OCI-LY7 (cell line): Measurements from ENCODE around the gene TACC3. TPM values are rescaled to one million over a fixed set of nuclear protein-coding genes. Genes with fewer than 3 reads are reported as not detected.

ENCODE experiments used
- BruUV-seq: library from RNA; stranded (reverse); fragments of 400-500 nt; replicated peaks from 2 replicates; lab custom pipeline; 2021; lab: Mats Ljungman, UMichigan
- CTCF ChIA-PET: fragments of 300-600 bp; sonication (Branson Sonifier 250); formaldehyde crosslinking; loops from one replicate; lab custom pipeline; 2022; ENCODE audit warnings: antibody characterized with exemption; ENCODE audit not compliant: unreplicated experiment; lab: Charles Lee
- POLR2A ChIA-PET: fragments of 300-600 bp; sonication (Branson Sonifier 250); formaldehyde crosslinking; loops from one replicate; lab custom pipeline; 2022; ENCODE audit warnings: antibody characterized with exemption; lab: Charles Lee
- DNase-seq: peaks from one replicate; pipeline ENCODE4 v3.0.0-alpha.2; 2015; ENCODE audit warnings: low spot score
- H2AFZ ChIP-seq: fragments of 200-600 bp; sonication (generic), shearing (Covaris generic); 2 replicates; pipeline ENCODE4 v1.6.1; 2014; ENCODE audit warnings: mild to moderate bottlenecking, antibody characterized with exemption, low read length, moderate library complexity
- H3K27ac ChIP-seq: fragments of 200-600 bp; sonication (generic); 2 replicates; pipeline ENCODE4 v1.5.1; 2014; ENCODE audit warnings: mixed run types, low read depth, mild to moderate bottlenecking, moderate library complexity, low read length, inconsistent platforms; ENCODE audit not compliant: poor library complexity, severe bottlenecking
- H3K36me3 ChIP-seq: fragments of 200-600 bp; sonication (generic); 2 replicates; pipeline ENCODE4 v1.6.1; 2014; ENCODE audit warnings: mild to moderate bottlenecking, antibody characterized with exemption, low read length, moderate library complexity, mixed read lengths; ENCODE audit not compliant: insufficient read depth
- H3K4me1 ChIP-seq: fragments of 200-600 bp; sonication (generic); 2 replicates; pipeline ENCODE4 v1.5.1; 2014; ENCODE audit warnings: mild to moderate bottlenecking, low read length; ENCODE audit not compliant: insufficient read depth, poor library complexity, severe bottlenecking
- H3K4me2 ChIP-seq: fragments of 200-600 bp; sonication (generic); 2 replicates; pipeline ENCODE4 v1.6.1; 2014; ENCODE audit warnings: mild to moderate bottlenecking, low read length
- H3K4me3 ChIP-seq: fragments of 200-600 bp; sonication (generic); 2 replicates; pipeline ENCODE4 v1.5.1; 2014; ENCODE audit warnings: mild to moderate bottlenecking, low read depth, low read length; ENCODE audit not compliant: poor library complexity, severe bottlenecking
- H3K79me2 ChIP-seq: fragments of 200-600 bp; sonication (generic); 2 replicates; pipeline ENCODE4 v1.6.1; 2016; ENCODE audit warnings: low read depth, mild to moderate bottlenecking, low read length, moderate library complexity, mixed read lengths; ENCODE audit not compliant: insufficient read depth
- H3K9me2 ChIP-seq: fragments of 200-600 bp; sonication (generic); 2 replicates; pipeline ENCODE4 v1.6.1; 2016; ENCODE audit warnings: mild to moderate bottlenecking, low read length, mixed read lengths; ENCODE audit not compliant: insufficient read depth
- H3K9me3 ChIP-seq: fragments of 200-600 bp; sonication (generic); 2 replicates; pipeline ENCODE4 v1.6.1; 2014; ENCODE audit warnings: mild to moderate bottlenecking, mixed run types, low read length, mixed read lengths
- H4K20me1 ChIP-seq: fragments of 200-600 bp; sonication (generic); 2 replicates; pipeline ENCODE4 v1.6.1; 2014; ENCODE audit warnings: mild to moderate bottlenecking, antibody characterized with exemption, low read length, moderate library complexity, mixed read lengths; ENCODE audit not compliant: insufficient read depth
- EZH2phosphoT487 ChIP-seq: fragments of 200-600 bp; sonication (generic); IDR thresholded peaks from 2 replicates; pipeline ENCODE4 v1.6.1; 2018; ENCODE audit warnings: low read depth, borderline replicate concordance, mild to moderate bottlenecking, mixed run types, antibody characterized with exemption, low read length, moderate library complexity, mixed read lengths
- intact Hi-C: fragments of 100-400 bp; cut with micrococcal nuclease; formaldehyde crosslinking; loops from one replicate; pipeline ENCODE4 v1.10.0; 2022; ENCODE audit not compliant: unreplicated experiment
- total RNA-seq, 2 experiments: library from RNA; depleted of rRNA in 1 of 2; stranded (reverse); fragments of >200 nt in 1 of 2; shearing (Covaris generic) in 1 of 2; gene quantifications; 2 replicates each; pipeline ENCODE4 v1.2.3, GENCODE V29; 2014 to 2022
- TF ChIP-seq, protein P1 (sequence below): fragments of 200-600 bp; sonication (generic); conservative IDR thresholded peaks from 2 replicates; pipeline ENCODE4 v1.5.1; 2014; ENCODE audit warnings: mild to moderate bottlenecking, antibody characterized with exemption, low read length, moderate library complexity, mixed read lengths

Gene TACC3
- total RNA-seq, 2 experiments from 2014 or later, result 100 to 257 TPM

DNA sequence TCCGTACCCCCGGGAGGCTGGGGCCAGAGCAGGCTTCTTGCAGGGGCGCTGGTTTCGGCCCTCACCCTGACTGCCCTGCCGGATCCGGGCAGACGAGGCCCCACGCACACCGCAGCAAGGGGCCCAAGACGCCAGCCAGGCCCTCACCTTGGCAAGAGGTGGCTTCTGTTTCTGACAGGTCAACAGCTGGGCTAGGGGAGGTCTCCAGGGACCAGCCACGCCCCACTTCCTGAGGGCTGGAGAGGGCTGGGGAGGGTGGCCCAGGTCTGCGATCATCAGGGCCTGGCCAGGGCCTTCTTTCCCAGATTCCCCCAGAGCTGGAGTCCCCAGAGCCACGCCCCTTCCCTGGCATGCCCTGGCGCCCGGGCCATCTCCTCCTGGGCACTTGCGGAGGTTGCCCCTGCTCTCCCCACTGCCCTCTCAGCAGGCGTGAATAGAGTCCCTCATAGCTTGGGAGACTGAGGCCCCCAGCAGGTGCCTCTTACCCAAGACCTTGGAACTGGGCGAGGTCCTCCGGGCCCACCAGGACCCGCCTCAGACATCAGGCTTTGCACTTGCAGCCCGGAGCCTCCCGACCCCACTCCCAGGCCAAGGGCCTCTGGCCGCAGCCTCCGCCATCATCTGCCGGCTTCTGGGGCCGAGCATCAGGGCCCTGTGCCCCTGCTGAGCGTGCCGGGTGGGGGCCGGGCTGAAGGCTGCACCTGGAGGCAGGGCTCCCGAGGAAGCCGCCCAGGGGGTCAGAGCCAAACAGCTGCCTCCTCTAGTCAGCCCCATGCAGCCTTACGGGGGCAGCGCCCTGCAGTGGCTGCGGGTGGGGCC lies 65.4 kb downstream of the TACC3 start:
- ChIA-PET POLR2A (no interaction called here), CTCF (no interaction called here)
- Histone ChIP-seq H3K36me3 (no peaks in the 10 kb centered on the region), H3K79me2 (no peaks in the 10 kb centered on the region), H3K4me3 (no peak overlapping the region), H3K9me3 (no peaks in the 10 kb centered on the region), H3K27ac (no peak overlapping the region), H3K4me1 (no peaks in the 10 kb centered on the region), H4K20me1 (no peaks in the 10 kb centered on the region), H2AFZ (no peak overlapping the region), H3K9me2 (no peaks in the 10 kb centered on the region), H3K4me2 (no peak overlapping the region)
- TF ChIP-seq EZH2phosphoT487, result no peak
- TF ChIP-seq, protein P1, sequence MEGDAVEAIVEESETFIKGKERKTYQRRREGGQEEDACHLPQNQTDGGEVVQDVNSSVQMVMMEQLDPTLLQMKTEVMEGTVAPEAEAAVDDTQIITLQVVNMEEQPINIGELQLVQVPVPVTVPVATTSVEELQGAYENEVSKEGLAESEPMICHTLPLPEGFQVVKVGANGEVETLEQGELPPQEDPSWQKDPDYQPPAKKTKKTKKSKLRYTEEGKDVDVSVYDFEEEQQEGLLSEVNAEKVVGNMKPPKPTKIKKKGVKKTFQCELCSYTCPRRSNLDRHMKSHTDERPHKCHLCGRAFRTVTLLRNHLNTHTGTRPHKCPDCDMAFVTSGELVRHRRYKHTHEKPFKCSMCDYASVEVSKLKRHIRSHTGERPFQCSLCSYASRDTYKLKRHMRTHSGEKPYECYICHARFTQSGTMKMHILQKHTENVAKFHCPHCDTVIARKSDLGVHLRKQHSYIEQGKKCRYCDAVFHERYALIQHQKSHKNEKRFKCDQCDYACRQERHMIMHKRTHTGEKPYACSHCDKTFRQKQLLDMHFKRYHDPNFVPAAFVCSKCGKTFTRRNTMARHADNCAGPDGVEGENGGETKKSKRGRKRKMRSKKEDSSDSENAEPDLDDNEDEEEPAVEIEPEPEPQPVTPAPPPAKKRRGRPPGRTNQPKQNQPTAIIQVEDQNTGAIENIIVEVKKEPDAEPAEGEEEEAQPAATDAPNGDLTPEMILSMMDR, result no peak
- no peak for DNase-seq
- intact Hi-C loops, result no loop called here
- BruUV-seq, result no TSS peak

- CTCF ChIA-PET, result no interaction called here
- DNase-seq, result no peak
- no TSS peak for BruUV-seq
Measured at GRCh38 chr4:1787411-1788077, 66.2 kb downstream of the TACC3 start.

More at GRCh38 chr4:1787411-1788077, 66.2 kb downstream of the TACC3 start:
- no peaks in the 10 kb centered on the region for H4K20me1 ChIP-seq
- TF ChIP-seq EZH2phosphoT487, result no peak
- TF ChIP-seq, protein P1, result no peak
- no peak overlapping the region for H3K4me3 ChIP-seq
- no peaks in the 10 kb centered on the region for H3K4me1 ChIP-seq
- H3K36me3 ChIP-seq, result no peaks in the 10 kb centered on the region
- no peaks in the 10 kb centered on the region for H3K79me2 ChIP-seq
- no peaks in the 10 kb centered on the region for H3K9me2 ChIP-seq
- H3K27ac ChIP-seq, result no peak overlapping the region
- H3K9me3 ChIP-seq, result no peaks in the 10 kb centered on the region
- H3K4me2 ChIP-seq, result no peak overlapping the region
- no peak overlapping the region for H2AFZ ChIP-seq
- POLR2A ChIA-PET, result interaction anchor here (0.7 kb wide), 1 partner anchor 1097 kb away, joined by 4 read pairs; no protein-coding TSS in a partner anchor
- intact Hi-C loops, result no loop called here
